ENCODE results near the gene SLIT1. TPM values are rescaled to one million over a fixed set of nuclear protein-coding genes. Genes with fewer than 3 reads are reported as not detected.

The SLIT1 gene
- polyA plus RNA-seq, 4 donors = 5.4 to 7.7 (median 6.9) TPM

DNA sequence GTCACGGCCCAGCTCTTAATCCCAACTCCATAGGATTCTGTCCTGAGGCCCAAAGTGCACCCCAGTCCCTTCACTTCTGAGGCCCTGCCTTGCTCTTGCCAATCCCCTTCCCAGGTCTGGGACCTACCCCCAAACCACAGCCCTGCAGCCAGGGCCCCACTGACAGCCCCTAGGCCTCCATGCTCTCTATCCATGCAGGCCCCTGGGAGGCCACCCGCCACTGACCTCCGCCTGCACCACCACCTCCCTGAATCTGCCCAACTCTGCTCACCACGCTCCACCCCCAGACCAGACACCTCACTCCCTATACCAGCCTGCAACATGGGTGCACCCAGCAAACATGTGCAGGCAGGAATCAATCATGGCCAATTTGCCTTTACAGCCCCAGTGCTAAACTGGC, 10.2 kb downstream of the SLIT1 start:
- no peak for DNase-seq (ENCODE audit: low read depth in 4 of 4, low spot score in 3 of 4)

DNA sequence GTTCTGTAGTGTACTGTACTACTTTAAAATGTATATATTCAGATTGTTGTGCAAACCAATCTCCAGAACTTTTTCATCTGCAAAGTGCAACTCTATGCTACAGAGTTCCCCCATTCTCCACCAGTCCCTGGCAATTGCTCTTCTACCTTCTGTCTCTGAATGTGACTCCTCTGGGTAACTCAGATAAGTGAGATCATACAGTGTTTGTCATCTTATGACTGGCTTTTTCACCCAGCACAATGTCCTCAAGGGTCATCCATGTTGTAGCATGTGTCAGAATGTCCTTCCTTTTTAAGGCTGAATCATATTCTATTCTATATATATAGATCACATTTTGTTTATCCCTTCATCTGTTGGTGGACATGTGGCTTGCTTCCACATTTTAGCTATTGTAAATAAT, 10.8 kb downstream of the SLIT1 start:
- DNase-seq (ENCODE audit: low read depth in 4 of 4, low spot score in 3 of 4) = no peak

DNA sequence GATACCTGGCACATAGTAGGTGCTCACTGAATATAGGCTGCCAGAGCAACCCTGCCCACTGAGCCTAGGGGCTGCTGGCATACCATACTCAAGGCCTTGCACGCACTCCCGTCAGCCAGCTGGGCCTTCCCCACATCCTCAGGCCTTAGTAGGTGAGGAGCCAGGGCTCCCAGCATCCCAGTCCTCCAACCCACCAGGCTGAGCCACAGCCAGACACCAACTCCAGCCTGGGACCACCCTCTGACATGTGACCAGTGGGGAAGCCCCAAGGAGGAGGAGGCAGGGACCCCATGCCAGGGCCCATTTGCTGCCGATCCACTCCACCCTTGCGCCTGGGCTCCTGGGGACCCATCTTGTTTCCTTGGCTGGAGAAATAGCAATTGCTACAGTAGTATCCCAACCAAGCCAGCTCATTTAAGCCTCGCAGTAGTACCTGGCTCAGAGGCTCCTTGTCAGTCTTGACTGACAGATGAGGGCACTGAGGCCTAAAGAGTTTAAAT, 11.4 kb downstream of the SLIT1 start:
- DNase-seq (ENCODE audit: low read depth in 4 of 4, low spot score in 3 of 4) = no peak

DNA sequence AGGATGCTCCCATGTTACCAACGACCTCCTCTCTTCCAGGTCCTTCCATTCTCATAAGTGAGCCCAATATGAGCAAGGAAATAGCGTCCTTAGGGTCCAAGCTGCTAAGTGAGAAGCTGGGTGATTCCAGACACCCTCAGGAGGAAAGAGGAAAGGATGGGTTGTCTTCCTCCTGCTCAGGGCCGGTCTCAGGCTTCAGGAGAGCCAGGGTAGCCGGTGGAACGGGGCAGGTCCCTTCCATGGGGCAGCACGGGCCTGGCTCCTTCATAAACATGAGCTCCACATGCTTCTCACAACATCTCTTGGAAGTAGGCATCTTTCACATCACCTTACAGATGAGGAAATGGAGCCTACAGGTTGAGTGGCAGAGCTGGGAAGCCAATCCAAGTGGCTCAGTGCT, 12.7 kb downstream of the SLIT1 start:
- DNase-seq (ENCODE audit: low read depth in 4 of 4, low spot score in 3 of 4) = no peak

DNA sequence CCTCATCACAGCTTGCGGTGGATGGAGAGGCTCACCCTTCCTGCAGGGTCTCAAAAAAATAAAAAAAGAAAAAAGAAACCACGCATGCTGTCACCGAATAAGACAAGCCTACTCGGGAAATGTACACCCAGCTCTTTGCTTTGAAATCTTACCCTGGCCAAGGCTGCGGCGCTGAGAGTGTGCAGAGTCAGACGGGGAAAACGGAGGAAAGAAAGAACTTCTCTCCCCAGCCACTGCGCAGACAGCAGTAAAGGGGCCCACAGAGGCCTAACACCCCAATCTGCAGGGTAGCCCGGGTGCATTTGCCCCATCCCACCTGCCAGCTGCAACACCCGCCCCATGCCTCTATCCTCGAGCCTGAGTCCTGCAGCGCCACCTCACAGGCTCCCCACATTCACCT, 14.8 kb downstream of the SLIT1 start:
- DNase-seq (ENCODE audit: low read depth in 4 of 4, low spot score in 3 of 4) = no peak

DNA sequence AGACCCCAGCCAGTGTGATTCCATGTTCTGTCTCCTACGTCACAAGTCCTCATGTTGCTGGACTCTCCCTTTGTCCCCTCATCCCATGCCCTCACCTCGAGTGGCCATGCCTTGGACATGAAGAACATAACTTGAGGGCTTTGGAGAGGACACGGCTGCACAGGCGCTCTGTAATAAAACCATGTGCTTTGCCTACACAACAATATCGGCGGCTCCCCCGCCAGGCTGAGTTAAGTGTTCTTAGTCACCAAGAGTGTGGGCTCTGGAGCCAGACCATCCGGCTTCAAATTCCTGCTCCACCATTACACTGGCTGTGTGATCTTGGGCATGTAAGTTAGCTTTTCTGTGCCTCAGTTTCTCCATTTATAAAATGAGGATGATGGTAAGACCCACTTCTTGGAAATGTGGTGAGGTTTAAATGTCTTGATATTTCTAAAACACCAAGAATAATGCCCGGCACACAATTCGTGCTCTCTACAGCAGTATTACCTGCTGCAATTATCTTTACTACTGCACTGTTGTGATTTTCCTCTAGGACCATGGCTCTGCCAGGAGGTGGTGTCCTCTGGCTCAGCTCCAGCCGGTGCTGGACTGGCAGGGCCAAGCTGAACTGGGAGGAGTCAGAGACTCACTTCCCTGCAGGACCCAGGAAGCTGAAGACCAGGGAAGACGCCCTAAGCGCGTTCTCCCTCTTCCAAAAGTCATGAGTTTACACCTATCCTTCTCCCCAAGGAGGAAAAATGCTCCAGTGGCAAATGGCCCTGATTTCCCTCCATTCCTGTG, 15.7 kb downstream of the SLIT1 start:
- no peak for DNase-seq (ENCODE audit: low read depth in 4 of 4, low spot score in 3 of 4)

DNA sequence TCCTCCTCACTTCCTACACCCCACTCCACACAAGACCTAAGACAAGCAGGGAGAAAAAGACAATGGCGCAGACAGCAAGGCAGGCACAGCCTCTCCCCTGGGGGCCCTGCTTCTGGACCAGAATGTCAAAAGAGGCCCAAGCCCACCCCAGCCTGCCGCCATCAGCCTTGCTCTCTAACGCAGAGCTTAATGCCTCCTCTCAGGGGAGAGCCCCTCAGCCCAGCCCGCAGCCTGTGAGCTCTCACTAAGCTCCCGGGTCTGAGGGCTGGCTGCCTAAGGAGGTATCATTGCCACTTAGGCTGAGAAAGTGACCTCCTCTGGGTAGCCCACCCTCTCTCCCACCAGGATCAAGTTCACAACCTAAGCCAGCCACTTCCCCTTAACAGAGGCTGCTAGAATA, 16.7 kb downstream of the SLIT1 start:
- no peak for DNase-seq (ENCODE audit: low read depth in 4 of 4, low spot score in 3 of 4)

DNA sequence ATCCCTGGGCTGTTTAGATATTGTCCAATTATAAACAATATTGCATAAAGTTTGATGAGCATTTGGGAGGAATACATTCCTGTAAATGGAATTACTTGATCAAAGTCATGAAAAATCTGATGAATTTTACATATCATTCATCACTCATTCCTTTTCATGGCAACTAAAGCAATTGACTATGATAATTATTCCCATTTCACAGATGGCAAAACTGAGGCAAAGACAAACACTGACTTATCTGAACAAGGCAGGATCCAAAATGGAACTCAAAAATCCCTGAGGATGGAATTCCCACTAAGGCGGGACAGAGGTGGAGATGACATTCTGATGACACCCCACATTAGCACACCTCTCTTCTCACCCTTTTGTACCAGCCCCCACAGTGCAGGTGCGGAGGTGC, 17.1 kb downstream of the SLIT1 start:
- DNase-seq (ENCODE audit: low read depth in 4 of 4, low spot score in 3 of 4) = no peak

DNA sequence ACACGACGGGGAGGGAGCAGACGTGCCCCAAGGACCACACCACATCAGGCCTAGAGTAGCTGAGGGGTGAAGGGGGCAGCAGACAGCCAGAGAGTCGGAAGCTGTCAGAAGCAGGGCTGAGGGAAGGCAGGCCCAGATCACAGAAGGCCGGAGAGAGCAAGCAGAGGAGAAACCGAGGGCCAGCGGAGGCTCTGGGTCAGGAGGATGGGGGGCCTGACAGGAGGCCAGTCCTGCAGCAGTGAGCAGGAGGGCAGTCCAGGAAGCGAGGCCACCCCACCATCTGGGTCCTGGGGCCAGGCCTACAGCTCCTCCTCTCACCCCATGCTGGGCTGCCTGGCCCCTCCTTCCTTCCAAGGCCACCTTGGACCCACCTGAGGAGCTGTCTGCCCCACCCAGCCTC, 20.3 kb downstream of the SLIT1 start:
- DNase-seq (ENCODE audit: low read depth in 4 of 4, low spot score in 3 of 4) = no peak

DNA sequence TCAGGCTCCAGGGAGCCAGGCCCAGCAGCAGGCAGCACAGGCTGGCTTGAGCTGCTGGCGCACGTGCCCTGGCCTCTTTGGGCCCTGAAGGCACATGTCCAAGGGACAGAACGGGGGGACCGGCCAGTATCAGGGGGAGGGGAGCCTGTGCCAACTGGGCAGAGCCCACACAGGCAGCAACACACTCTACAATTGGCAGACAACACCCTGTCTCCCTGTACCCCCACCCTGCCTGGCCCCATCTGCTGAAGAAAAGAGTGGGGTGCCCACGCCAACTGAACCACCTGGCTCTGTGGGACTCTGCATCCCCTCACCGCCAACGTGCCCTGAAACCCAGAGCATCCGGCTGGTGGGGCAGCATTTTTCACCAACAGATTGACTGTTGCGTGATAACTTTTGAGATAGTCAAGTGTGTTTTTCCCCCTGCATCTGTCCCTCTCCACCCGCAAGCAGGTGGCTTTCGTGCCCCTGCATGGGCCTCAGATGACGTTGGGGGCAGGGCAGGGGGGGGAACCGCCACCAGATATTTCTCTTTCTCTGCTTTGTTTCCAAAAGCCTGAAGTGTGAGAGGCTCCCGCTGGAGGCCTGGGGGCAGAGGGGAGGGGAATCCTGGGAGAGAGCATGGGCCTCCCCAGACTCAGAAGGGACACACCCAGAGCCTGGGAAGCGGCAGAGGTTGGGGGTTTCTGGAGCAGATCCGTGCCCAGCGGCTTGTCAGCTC, 21.8 kb downstream of the SLIT1 start:
- no peak for DNase-seq (ENCODE audit: low read depth in 4 of 4, low spot score in 3 of 4)

DNA sequence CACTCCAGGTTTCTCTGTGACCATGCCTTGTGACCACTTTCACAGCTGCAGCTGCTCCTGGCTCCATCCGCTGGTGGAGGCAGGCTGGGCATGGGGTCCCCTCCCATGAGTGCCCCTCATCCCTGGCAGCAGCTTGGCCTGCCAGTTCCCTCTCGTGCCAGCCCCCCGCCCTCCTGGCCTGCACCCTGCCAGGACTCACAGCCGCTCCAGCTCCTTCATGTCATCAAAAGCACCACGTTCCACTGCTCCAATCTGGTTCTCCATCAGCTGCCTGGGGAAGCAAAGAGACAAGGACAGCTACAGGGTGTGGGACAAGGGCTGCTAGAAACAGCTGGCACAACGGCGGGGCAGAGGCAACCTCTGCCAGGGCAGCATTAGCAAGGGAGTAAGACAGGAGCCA, 22.6 kb downstream of the SLIT1 start:
- no peak for DNase-seq (ENCODE audit: low read depth in 4 of 4, low spot score in 3 of 4)

DNA sequence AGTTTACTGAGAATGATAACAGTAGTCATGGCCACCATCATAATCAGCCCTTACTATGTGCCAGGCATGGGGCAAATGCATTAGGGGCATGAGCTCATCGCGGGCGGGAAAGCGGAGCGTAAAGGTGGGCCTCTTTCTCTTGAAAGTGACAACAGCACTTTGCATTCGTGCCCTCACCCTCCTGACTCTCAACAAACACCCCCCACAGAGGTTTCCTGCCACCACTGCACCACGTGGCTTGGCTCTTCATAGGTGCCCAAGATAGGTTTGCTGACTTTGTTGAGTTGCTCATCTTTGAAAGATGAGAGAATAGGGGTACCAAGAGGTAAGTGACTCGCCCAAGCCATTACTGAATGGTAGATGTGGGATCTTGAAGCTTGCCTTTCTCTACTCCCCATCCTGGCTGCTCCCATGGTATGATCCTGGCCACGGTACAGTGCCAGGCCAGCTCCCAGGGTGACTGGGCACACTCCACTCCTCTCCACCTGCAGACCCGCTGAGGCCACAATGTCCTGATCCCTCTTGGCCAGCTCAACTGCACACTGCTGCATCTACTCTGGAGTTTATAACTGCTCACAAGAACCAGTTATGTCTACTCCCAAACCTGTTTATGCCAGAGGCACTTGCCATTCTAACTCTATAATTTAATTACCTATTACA, 26.0 kb downstream of the SLIT1 start:
- DNase-seq (ENCODE audit: low read depth in 4 of 4, low spot score in 3 of 4) = no peak

DNA sequence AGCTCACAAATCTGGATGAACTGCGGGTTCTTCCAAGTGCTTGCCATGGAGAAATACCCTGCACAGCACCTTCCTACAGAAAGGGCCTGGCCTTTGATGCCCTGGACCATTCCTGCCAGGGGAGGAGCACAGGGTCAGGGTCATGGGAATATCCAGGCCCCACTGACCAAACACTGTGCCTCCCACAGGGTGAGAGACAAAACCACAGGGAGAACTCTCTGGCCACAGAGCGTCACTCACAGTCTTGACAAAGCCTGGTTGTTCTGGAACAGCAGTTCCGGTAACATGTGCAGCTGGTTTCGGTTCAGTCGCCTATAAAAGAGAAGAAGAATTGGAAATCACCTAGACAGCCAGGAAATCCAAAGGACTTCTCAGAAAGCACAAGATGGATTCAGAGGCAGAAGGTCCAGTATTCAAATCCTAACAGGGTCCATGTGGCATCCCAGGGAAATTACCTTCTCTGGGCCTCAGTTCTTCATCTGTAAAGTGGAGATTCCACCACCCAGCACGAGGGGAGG, 28.1 kb downstream of the SLIT1 start:
- DNase-seq (ENCODE audit: low read depth in 4 of 4, low spot score in 3 of 4) = no peak

DNA sequence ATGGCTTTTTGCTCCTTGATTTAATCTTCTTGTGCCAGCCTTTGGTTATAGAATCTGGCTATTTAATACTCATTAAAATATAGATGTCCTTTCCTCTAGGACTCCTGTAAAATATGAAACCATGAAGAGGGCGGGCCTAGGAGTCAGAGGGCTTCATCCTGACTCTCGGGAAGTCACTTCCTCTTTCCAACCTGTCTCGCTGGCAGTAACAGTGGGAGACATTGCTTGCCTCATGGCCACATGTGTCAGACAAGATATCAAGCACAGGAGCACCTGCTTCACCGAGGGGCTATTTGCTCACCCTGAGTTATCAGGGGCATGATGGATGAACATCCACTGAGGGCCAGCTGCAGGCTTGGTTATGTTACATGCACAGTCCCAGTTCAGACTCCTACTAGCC, 31.0 kb downstream of the SLIT1 start:
- DNase-seq (ENCODE audit: low read depth in 4 of 4, low spot score in 3 of 4) = no peak

DNA sequence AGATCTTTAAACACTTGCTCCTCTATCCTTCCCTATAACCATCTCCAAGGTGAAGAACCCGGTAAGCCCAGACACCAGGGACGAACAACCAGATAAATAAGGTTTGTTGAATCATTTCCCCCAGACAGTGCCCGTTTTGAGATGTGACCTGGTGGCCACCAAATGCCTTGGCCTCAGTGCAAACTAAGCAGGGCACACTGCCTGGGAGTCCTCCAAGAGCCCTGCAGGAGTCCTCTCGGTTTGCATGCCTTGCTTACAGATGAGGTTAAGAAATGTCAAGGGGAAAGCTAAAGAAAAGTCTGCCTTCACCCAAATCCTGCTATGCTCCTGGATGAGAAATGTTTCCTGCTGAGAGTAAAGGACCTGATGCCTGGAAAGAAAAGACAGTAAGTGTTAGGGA, 31.6 kb downstream of the SLIT1 start:
- no peak for DNase-seq (ENCODE audit: low read depth in 4 of 4, low spot score in 3 of 4)

DNA sequence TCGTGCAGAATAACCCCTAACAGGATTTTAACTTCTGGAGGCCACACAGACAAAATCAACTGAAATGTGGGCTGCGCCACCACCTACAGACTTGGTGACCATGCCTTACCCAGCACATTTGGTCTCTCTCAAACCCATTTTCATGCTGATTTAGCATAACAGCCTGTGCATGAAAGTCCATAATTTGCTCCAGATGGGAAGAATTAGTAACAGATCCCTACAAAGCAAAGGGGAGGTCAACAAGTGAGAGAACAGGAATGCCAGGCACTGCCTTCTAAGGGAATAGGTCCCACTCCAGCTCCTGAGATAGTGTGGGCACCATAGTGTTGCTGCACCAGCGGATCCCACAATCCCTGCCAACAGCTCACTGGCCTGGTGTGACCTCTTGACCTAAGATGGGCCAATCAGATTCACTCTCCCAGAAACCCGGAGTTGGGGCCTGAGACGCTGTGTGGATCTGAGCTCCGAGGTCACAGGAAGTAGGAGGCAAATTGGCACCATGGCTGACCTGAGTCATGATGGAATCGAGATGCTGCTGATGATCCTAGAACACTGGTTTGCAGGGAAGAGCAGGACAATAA, 32.4 kb downstream of the SLIT1 start:
- no peak for DNase-seq (ENCODE audit: low read depth in 4 of 4, low spot score in 3 of 4)

DNA sequence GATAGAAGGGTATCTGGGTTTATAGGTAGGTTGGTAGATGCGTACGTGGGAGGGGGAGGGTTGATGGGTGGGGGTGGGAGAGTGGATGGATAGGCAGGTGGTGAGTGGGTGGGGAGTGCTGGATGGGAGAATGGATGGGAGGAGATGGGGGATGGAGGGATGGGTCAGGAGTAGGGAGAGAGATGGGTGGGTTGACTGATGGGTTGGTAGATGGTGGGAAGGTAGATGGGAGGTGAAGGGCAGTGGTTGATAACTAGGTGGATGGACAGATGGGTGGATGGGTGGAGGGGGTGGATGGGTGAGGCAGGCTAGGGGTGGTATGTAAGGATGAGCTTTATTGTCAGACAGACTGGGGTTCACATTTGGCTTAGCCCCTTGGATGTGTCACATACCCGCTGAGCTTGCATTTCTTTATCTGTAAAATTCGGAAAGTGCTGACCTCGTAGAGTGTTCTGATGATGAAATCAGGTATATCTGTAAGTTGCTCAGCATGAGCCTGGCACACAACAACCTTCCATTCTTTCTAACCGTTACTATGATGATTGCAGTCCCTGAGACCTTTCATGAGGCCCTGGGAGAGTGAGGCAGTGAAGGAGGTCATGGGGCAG, 34.3 kb downstream of the SLIT1 start:
- DNase-seq (ENCODE audit: low read depth in 4 of 4, low spot score in 3 of 4) = no peak

DNA sequence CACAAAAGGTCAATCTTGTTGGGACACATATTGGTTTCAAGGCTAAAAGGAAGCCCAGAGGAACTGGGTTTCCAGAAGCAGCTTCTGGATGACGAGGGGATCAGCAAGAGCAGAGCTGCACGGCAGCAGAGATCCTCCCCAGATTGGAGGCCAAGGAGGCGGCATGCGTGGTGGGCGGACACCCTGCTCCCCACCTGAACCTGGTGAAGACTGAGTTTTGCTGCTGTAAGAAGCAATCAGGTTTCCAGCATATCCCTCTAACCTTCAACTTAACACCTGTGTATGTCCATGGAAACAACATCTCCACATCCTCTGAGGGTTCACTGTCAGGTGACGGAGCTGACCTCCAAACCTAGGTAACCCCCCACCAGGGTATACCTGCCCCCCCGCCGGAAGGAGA, 35.1 kb downstream of the SLIT1 start:
- no peak for DNase-seq (ENCODE audit: low read depth in 4 of 4, low spot score in 3 of 4)

DNA sequence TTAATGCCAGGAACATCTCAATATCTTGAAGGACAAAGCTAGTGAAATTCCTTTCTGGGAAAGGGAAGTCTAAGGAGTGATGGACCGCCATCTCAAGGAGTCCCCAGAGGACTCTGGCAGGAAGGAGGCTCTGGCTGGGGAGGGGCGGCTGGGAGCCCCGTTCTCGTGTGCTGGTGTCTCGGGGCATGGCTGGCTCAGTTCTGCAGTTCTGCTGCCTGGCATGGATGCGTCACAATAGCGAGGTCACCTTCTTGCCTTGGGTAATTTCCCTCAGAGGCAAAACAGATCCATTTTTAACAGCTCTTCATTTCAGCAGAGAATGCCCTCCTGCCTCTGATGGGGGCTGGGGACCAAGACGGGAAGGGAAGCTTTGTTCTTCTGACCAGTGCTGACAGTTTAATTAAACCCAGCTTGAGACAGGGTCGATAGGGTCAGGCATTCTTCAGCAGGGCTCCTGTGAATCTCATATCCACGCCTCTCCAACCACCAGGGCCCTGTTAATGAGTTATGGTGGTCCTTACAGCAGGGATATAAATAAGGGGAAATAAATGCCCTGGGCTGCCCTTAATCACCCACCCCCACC, 35.7 kb downstream of the SLIT1 start:
- peak in 3 of 4 donors; percentile 20 to 38 (median 35) for DNase-seq (ENCODE audit: low read depth in 4 of 4, low spot score in 3 of 4)

DNA sequence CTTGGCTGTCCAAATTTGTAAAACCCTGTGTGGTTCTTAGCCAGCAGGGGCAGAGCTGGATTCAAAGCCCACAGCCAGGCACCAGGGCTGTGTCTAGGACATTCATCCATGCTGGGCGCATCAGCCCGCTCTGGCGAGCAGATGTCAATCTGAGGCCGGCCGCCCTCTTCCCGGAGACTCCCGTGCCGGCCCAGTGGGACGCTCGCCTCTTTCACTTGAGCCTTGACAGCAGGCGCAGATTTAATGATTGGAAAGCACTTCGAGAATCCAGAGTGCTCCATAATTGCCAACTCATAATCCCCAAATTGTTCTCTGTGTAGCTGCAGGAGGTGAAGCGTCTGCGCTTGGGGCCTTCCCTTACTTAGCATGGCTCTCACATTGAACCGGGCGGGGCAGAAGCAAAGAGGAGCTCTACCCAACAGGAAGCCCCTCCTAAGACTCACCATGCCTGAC, 36.7 kb downstream of the SLIT1 start:
- no peak for DNase-seq (ENCODE audit: low read depth in 4 of 4, low spot score in 3 of 4)
